Upper lobe of left lung (tissue), 6 donors: Measurements from ENCODE around the gene GDF10. TPM values are rescaled to one million over a fixed set of nuclear protein-coding genes. Genes with fewer than 3 reads are reported as not detected.

Source experiments
- ATAC-seq, 2 donors: fragments of 200-7000 bp; cut with Tn5 transposase; one replicate each; pipeline ENCODE4 v1.9.1; 2022; ENCODE audit warnings: mild to moderate bottlenecking in 2 of 2, moderate library complexity in 2 of 2; ENCODE audit not compliant: low FRiP score in 2 of 2
- DNase-seq, 2 donors: peaks; one replicate each; pipeline ENCODE4 v3.0.0-alpha.2; 2019 to 2020
- H3K27ac ChIP-seq, 4 donors: fragments of 200-600 bp; sonication (generic); one replicate each; pipeline ENCODE4 v1.5.1; 2016 to 2019
- H3K27me3 ChIP-seq, 4 donors: fragments of 200-600 bp; sonication (generic); one replicate each; pipeline ENCODE4 v1.5.1; 2017 to 2019
- H3K36me3 ChIP-seq, 4 donors: fragments of 200-600 bp; sonication (generic); one replicate each; pipeline ENCODE4 v1.5.1; 2016 to 2019
- H3K4me1 ChIP-seq, 4 donors: fragments of 200-600 bp; sonication (generic); one replicate each; pipeline ENCODE4 v1.5.1; 2018 to 2019
- H3K4me3 ChIP-seq, 4 donors: fragments of 200-600 bp; sonication (generic); one replicate each; pipeline ENCODE4 v1.5.1; 2017 to 2019; ENCODE audit warnings: mild to moderate bottlenecking in 2 of 4, moderate library complexity in 1 of 4
- H3K9me3 ChIP-seq, 4 donors: fragments of 200-600 bp; sonication (generic); one replicate each; pipeline ENCODE4 v1.5.1; 2018 to 2019
- CTCF ChIP-seq, 6 experiments: fragments of 450-650 bp in 4 of 6; fragments of 200-600 bp in 2 of 6; sonication (generic) in 2 of 6; IDR thresholded peaks; one replicate each; pipeline ENCODE4 v1.5.1; 2016 to 2019; ENCODE audit warnings: antibody characterized with exemption in 6 of 6
- EP300 ChIP-seq, 4 donors: sonication (generic); formaldehyde crosslinking; IDR thresholded peaks; one replicate each; pipeline ENCODE4 v1.5.1; 2017; ENCODE audit warnings: antibody characterized with exemption in 4 of 4, control low read depth in 2 of 4
- POLR2A ChIP-seq, 4 donors: fragments of 450-650 bp; IDR thresholded peaks; one replicate each; pipeline ENCODE4 v1.5.1; 2016 to 2017; ENCODE audit warnings: antibody characterized with exemption in 4 of 4, mild to moderate bottlenecking in 2 of 4
- POLR2AphosphoS5 ChIP-seq, 2 donors: sonication (generic); formaldehyde crosslinking; IDR thresholded peaks; one replicate each; pipeline ENCODE4 v1.5.1; 2017; ENCODE audit warnings: antibody characterized with exemption in 2 of 2
- WGBS, 2 donors: methylation state at CpG; one replicate each; pipeline ENCODE4 v1.1.5; 2017 to 2018; 5-methylcytosine and 5-hydroxymethylcytosine counted together
- total RNA-seq, 6 donors: library from RNA; depleted of rRNA in 4 of 6; stranded (reverse); fragments of >200 nt in 4 of 6; gene quantifications; one replicate each; pipeline versions ENCODE4 v1.1.0 to v1.2.1, GENCODE V29; 2016 to 2021
- donor health status: DM: no; HTN: no; CAD: no; lungs with moderate emphysema.
- donor health status: DM: no; HTN: yes; CAD: no; lungs with severe emphysema.

The GDF10 gene
- total RNA-seq, 6 donors from 2014 or later: 1.8 to 23.4 (median 7.8) TPM

GRCh38 chr10:47285381-47286115 is 14.4 kb upstream of the GDF10 start:
- no peak for DNase-seq
- H3K9me3 ChIP-seq: no peaks in the 10 kb centered on the region
- H3K36me3 ChIP-seq: no peaks in the 10 kb centered on the region
- no peaks in the 10 kb centered on the region for H3K4me1 ChIP-seq
- no peak overlapping the region for H3K4me3 ChIP-seq
- 71 to 84% methylated on average over 8 of the region's 8 CpGs for WGBS, 2 donors
- no peaks in the 10 kb centered on the region for H3K27me3 ChIP-seq
- no peak for ATAC-seq
- TF ChIP-seq POLR2AphosphoS5 (IDR thresholded peaks at IDR 0.05): no peak
- no peak overlapping the region for H3K27ac ChIP-seq

DNA sequence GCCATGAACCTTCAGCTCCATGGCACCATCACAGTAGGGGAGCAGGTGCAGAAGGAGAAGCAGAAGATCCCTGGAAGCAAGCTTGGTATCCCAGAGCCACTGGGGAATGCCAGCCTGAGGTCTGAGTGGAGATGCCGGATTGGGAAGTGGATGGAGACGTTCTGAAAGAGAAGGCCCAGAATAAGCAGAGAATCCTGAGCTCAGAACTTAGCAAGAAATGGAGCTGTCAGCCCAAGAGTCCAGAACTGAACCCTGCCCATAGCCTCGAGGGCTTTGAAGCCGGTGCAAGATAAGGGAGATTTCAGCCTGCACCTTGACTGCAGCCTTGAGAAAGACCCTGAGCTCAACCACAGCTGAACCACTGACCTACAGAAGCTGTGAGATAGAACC is 13.9 kb upstream of the GDF10 start:
- no peak for ATAC-seq

DNA sequence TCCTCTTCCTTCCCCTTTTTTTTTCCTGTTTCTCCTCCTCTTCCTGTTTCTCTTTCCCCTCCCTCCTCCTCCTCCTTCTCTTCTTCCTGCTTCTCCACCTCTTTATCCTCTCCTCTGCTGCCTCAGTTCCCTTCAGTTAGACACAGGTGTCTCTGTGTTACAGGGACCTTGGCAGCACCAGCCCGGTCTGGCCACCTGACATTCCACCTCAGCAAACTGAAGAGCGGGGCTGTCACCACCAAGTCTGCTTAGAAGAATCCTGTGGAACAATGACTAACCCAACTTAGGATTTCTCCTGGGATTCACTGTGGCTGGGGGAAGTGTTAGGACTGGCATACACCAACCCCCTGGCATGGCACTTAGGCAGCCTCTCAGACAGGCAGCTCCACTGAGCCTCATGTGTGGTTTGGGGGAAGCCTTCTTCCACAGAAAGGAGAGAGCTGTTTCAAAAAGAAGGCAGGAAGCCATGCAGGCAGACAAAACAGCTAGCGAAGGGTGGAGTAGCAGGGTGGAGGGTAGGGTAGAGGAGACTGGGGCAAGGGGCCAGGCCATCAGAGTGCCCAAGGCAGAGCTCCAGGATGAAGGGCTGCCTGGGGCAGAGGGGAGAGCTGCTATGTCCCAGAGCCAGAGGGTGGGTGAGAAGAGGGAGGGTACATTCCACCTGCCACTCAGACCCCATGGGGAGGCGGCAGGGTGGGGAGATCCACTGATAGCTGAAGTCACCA is 13.2 kb upstream of the GDF10 start:
- TF ChIP-seq CTCF (IDR thresholded peaks at IDR 0.05) (no peak), EP300 (IDR thresholded peaks at IDR 0.05) (no peak), POLR2AphosphoS5 (IDR thresholded peaks at IDR 0.05) (no peak), POLR2A (IDR thresholded peaks at IDR 0.05) (no peak)
- Histone ChIP-seq H3K4me3 (no peak overlapping the region), H3K36me3 (no peaks in the 10 kb centered on the region), H3K27ac (no peak overlapping the region), H3K27me3 (no peaks in the 10 kb centered on the region), H3K4me1 (no peaks in the 10 kb centered on the region), H3K9me3 (no peaks in the 10 kb centered on the region)
- WGBS, 2 donors: 72 to 84% methylated on average over 4 of the region's 4 CpGs
- no peak for DNase-seq
- ATAC-seq: no peak

More for the DNA sequence above, 13.9 kb upstream of the GDF10 start:
- no peak for DNase-seq
- 84 to 86% methylated on average over 4 of the region's 4 CpGs for WGBS, 2 donors
- Histone ChIP-seq H3K4me3 (no peak overlapping the region), H3K4me1 (no peaks in the 10 kb centered on the region), H3K27me3 (no peaks in the 10 kb centered on the region), H3K27ac (no peak overlapping the region), H3K36me3 (no peaks in the 10 kb centered on the region), H3K9me3 (no peaks in the 10 kb centered on the region)
- TF ChIP-seq POLR2A (IDR thresholded peaks at IDR 0.05) (no peak), CTCF (IDR thresholded peaks at IDR 0.05) (no peak), EP300 (IDR thresholded peaks at IDR 0.05) (no peak), POLR2AphosphoS5 (IDR thresholded peaks at IDR 0.05) (no peak)

GRCh38 chr10:47287365-47287802 is 12.6 kb upstream of the GDF10 start:
- no peak for DNase-seq
- WGBS, 2 donors: 47 to 65% methylated on average over 3 to 12 of the region's 12 CpGs

More at GRCh38 chr10:47287365-47287802, 12.6 kb upstream of the GDF10 start:
- H3K27me3 ChIP-seq: no peaks in the 10 kb centered on the region
- no peaks in the 10 kb centered on the region for H3K4me1 ChIP-seq
- no peak for ATAC-seq
- no peaks in the 10 kb centered on the region for H3K36me3 ChIP-seq
- no peak overlapping the region for H3K4me3 ChIP-seq
- H3K9me3 ChIP-seq: no peaks in the 10 kb centered on the region
- TF ChIP-seq POLR2A (IDR thresholded peaks at IDR 0.05): no peak
- TF ChIP-seq CTCF (IDR thresholded peaks at IDR 0.05): no peak
- no peak for TF ChIP-seq POLR2AphosphoS5 (IDR thresholded peaks at IDR 0.05)
- no peak for TF ChIP-seq EP300 (IDR thresholded peaks at IDR 0.05)
- no peak overlapping the region for H3K27ac ChIP-seq
